Parathyroid adenoma (tissue), 2 donors: ENCODE measurements around the gene DACT1.

ENCODE experiments used
- H2AFZ ChIP-seq: fragments of 300-600 bp; sonication (generic); one replicate; pipeline ENCODE4 v1.7.0; 2017; ENCODE audit warnings: antibody characterized with exemption, mild to moderate bottlenecking
- H3K27ac ChIP-seq: fragments of 300-600 bp; sonication (generic); one replicate; pipeline ENCODE4 v1.7.0; 2017
- H3K27me3 ChIP-seq: fragments of 300-600 bp; sonication (generic); one replicate; pipeline ENCODE4 v1.7.0; 2017; ENCODE audit warnings: low read length; ENCODE audit not compliant: control insufficient read depth, insufficient read depth
- H3K36me3 ChIP-seq: fragments of 300-600 bp; sonication (generic); one replicate; pipeline ENCODE4 v1.7.0; 2017; ENCODE audit warnings: low read length; ENCODE audit not compliant: control insufficient read depth, insufficient read depth
- H3K4me1 ChIP-seq: fragments of 300-600 bp; sonication (generic); one replicate; pipeline ENCODE4 v1.7.0; 2017; ENCODE audit warnings: control low read depth
- H3K4me2 ChIP-seq: fragments of 300-600 bp; sonication (generic); one replicate; pipeline ENCODE4 v1.7.0; 2017; ENCODE audit warnings: low read length
- H3K4me3 ChIP-seq: fragments of 300-600 bp; sonication (generic); one replicate; pipeline ENCODE4 v1.7.0; 2017; ENCODE audit warnings: low read depth, low read length
- H3K79me2 ChIP-seq: fragments of 300-600 bp; sonication (generic); one replicate; pipeline ENCODE4 v1.7.0; 2017; ENCODE audit warnings: control low read depth
- H3K9ac ChIP-seq: fragments of 300-600 bp; sonication (generic); one replicate; pipeline ENCODE4 v1.7.0; 2017; ENCODE audit warnings: mild to moderate bottlenecking
- H3K9me3 ChIP-seq: fragments of 300-600 bp; sonication (generic); one replicate; pipeline ENCODE4 v1.7.0; 2017; ENCODE audit warnings: low read length; ENCODE audit not compliant: control insufficient read depth
- TF ChIP-seq, protein P1 (sequence below): fragments of 300-600 bp; sonication (generic); IDR thresholded peaks from one replicate; pipeline ENCODE4 v1.7.0; 2017; ENCODE audit warnings: antibody characterized with exemption, mild to moderate bottlenecking
- donor health status: primary hyperparathyroidism.

Gene DACT1

DNA sequence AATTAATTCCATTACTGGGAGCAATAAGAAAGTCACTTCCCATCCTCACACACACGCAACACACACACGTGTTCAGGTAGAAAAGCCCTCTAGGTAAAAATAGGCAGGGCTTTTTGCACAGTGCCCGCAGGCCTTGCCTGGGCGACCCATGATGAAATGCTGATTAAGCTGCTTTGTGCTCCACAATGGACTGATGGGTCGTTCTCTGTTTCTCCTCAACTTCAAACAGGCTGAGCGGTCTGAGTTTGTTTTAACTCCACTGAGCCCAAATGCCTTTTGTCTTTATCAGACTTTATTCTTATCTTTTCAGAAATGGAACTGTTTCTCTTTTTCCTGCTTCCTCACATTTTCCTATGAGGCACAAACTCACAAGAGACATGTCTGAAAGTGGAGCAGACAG is 9.4 kb upstream of the DACT1 start:
- Histone ChIP-seq H3K27ac (no peak overlapping the region), H3K36me3 (no peaks in the 10 kb centered on the region), H3K79me2 (no peaks in the 10 kb centered on the region), H3K4me2 (no peak overlapping the region), H3K9me3 (no peaks in the 10 kb centered on the region), H3K27me3 (no peaks in the 10 kb centered on the region), H3K4me1 (no peaks in the 10 kb centered on the region), H3K4me3 (no peak overlapping the region), H2AFZ (peak overlapping the region; percentile 19), H3K9ac (no peak overlapping the region)
- TF ChIP-seq, protein P1, sequence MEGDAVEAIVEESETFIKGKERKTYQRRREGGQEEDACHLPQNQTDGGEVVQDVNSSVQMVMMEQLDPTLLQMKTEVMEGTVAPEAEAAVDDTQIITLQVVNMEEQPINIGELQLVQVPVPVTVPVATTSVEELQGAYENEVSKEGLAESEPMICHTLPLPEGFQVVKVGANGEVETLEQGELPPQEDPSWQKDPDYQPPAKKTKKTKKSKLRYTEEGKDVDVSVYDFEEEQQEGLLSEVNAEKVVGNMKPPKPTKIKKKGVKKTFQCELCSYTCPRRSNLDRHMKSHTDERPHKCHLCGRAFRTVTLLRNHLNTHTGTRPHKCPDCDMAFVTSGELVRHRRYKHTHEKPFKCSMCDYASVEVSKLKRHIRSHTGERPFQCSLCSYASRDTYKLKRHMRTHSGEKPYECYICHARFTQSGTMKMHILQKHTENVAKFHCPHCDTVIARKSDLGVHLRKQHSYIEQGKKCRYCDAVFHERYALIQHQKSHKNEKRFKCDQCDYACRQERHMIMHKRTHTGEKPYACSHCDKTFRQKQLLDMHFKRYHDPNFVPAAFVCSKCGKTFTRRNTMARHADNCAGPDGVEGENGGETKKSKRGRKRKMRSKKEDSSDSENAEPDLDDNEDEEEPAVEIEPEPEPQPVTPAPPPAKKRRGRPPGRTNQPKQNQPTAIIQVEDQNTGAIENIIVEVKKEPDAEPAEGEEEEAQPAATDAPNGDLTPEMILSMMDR: no peak

GRCh38 chr14:58629281-58629680 is 8.5 kb upstream of the DACT1 start:
- Histone ChIP-seq H3K9ac (no peak overlapping the region), H3K4me1 (no peaks in the 10 kb centered on the region), H3K27me3 (no peaks in the 10 kb centered on the region), H3K4me3 (no peak overlapping the region), H2AFZ (no peak overlapping the region), H3K9me3 (no peaks in the 10 kb centered on the region), H3K27ac (no peak overlapping the region), H3K79me2 (no peaks in the 10 kb centered on the region), H3K4me2 (no peak overlapping the region), H3K36me3 (no peaks in the 10 kb centered on the region)
- TF ChIP-seq, protein P1: no peak

GRCh38 chr14:58631732-58632131 is 6.0 kb upstream of the DACT1 start:
- TF ChIP-seq, protein P1: no peak
- H3K4me2 ChIP-seq: no peak overlapping the region
- no peak overlapping the region for H3K9ac ChIP-seq
- no peaks in the 10 kb centered on the region for H3K27me3 ChIP-seq
- H3K4me1 ChIP-seq: peaks cover 4% of the 10 kb centered on the region
- no peaks in the 10 kb centered on the region for H3K79me2 ChIP-seq
- no peak overlapping the region for H3K4me3 ChIP-seq
- H3K9me3 ChIP-seq: no peaks in the 10 kb centered on the region
- H2AFZ ChIP-seq: no peak overlapping the region
- no peak overlapping the region for H3K27ac ChIP-seq
- no peaks in the 10 kb centered on the region for H3K36me3 ChIP-seq

DNA sequence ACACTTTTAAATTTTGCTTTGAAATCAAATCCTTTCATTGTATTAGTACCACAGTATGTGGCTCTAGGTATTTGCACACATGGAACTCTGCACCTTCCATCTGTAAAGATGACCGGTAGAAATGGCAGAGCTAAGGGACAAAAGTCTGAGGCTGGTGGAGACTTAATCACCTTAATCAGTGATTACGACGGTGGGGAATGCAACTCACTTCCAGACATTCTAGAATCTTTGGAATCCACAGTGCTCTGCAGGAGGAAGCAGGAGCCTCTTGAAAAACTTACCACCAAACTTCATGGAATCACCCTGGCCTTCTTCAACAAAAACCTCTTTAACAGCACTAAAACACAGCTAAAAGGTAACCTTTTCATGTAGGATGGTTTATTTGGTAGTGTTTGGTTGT is 3.9 kb upstream of the DACT1 start:
- Histone ChIP-seq H3K9ac (no peak overlapping the region), H3K4me1 (peaks cover 4% of the 10 kb centered on the region), H3K4me3 (no peak overlapping the region), H2AFZ (peak overlapping the region; percentile 30), H3K27ac (no peak overlapping the region), H3K9me3 (no peaks in the 10 kb centered on the region), H3K79me2 (no peaks in the 10 kb centered on the region), H3K27me3 (no peaks in the 10 kb centered on the region), H3K36me3 (no peaks in the 10 kb centered on the region), H3K4me2 (no peak overlapping the region)
- TF ChIP-seq, protein P1: no peak

DNA sequence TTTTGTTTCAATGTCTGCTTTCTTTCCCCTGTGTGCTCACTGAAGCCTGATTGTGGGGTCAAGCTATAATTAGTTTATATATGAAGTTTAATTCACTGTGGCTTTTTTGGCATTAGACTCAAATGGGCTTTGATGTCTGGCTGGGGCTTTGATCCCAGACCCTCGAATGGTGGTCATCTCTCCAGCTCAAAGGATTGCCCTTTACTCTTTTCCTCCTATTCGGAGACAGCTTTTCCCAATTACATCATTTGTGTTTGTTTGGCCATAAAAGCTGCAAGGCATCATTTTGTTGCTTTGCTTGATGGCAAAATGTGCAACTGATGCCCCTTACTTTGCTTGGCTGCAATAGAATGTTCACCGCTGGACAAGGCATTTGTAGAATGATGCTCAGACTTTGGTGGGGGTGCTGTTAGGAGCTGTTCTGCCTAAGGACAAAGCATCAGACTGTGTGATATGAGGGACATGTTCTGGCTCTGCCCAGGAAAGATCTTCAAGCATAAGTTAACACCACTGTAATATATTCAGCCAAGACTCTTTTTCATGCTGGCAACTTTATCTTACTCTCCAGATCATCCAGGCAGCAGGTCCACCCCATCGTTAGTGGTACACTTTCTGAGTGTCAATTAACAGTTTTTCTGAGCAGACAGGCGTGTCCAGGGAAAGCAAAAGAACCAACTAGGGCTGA is 3.2 kb upstream of the DACT1 start:
- no peak overlapping the region for H3K4me3 ChIP-seq
- no peaks in the 10 kb centered on the region for H3K79me2 ChIP-seq
- peak overlapping the region; percentile 66 for H3K27ac ChIP-seq
- H2AFZ ChIP-seq: peak overlapping the region; percentile 59
- H3K9ac ChIP-seq: no peak overlapping the region
- peak overlapping the region; percentile 23 for H3K4me2 ChIP-seq
- H3K4me1 ChIP-seq: peaks cover 10% of the 10 kb centered on the region
- no peaks in the 10 kb centered on the region for H3K9me3 ChIP-seq
- TF ChIP-seq, protein P1: no peak
- H3K27me3 ChIP-seq: no peaks in the 10 kb centered on the region
- H3K36me3 ChIP-seq: no peaks in the 10 kb centered on the region
